Smooth muscle cell (in vitro differentiated cells): ENCODE data around the gene TMEM175. TPM values are rescaled to one million over a fixed set of nuclear protein-coding genes. Genes with fewer than 3 reads are reported as not detected.

Experiments
- DNase-seq: peaks from one replicate; lab custom pipeline; 2025; ENCODE audit not compliant: unreplicated experiment; lab: John Stamatoyannopoulos, UW
- H2AFZ ChIP-seq: fragments of 200-600 bp; sonication (generic); 2 replicates; pipeline ENCODE4 v1.6.0; 2016; ENCODE audit warnings: antibody characterized with exemption, low read depth, mild to moderate bottlenecking
- H3F3A ChIP-seq: fragments of 200-600 bp; sonication (generic); 2 replicates; pipeline ENCODE4 v1.6.0; 2017; ENCODE audit warnings: antibody characterized with exemption, low read depth
- H3K27ac ChIP-seq: fragments of 200-600 bp; sonication (generic); 2 replicates; pipeline ENCODE4 v1.5.1; 2016; ENCODE audit warnings: low read depth, mild to moderate bottlenecking
- H3K27me3 ChIP-seq: fragments of 200-600 bp; sonication (generic); 2 replicates; pipeline ENCODE4 v1.6.1; 2016; ENCODE audit warnings: low read depth, mild to moderate bottlenecking
- H3K36me3 ChIP-seq: fragments of 200-600 bp; sonication (generic); 2 replicates; pipeline ENCODE4 v1.5.1; 2016; ENCODE audit warnings: low read depth
- H3K4me1 ChIP-seq: fragments of 200-600 bp; sonication (generic); 2 replicates; pipeline ENCODE4 v1.5.1; 2016; ENCODE audit warnings: low read depth
- H3K4me2 ChIP-seq: fragments of 200-600 bp; sonication (generic); 2 replicates; pipeline ENCODE4 v1.6.0; 2016; ENCODE audit warnings: mild to moderate bottlenecking
- H3K4me3 ChIP-seq: fragments of 200-600 bp; sonication (generic); 2 replicates; pipeline ENCODE4 v1.5.1; 2016; ENCODE audit warnings: mild to moderate bottlenecking
- H3K79me2 ChIP-seq: fragments of 200-600 bp; sonication (generic); 2 replicates; pipeline ENCODE4 v1.6.0; 2016; ENCODE audit warnings: low read depth, mild to moderate bottlenecking
- H3K9ac ChIP-seq: fragments of 200-600 bp; sonication (generic); 2 replicates; pipeline ENCODE4 v1.6.0; 2016; ENCODE audit warnings: low read depth
- H3K9me3 ChIP-seq: fragments of 200-600 bp; sonication (generic); replicated peaks from 2 replicates; pipeline ENCODE4 v1.5.1; 2016; ENCODE audit warnings: low read depth
- H4K20me1 ChIP-seq: fragments of 200-600 bp; sonication (generic); 2 replicates; pipeline ENCODE4 v1.6.0; 2016; ENCODE audit warnings: low read depth
- WGBS: methylation state at CpG from one replicate; pipeline ENCODE4 v1.1.7; 2016; ENCODE audit warnings: low lambda C conversion rate; 5-methylcytosine and 5-hydroxymethylcytosine counted together
- polyA plus RNA-seq: library from polyadenylated mRNA; unstranded; fragments of >200 nt; fragmentation: Nextera tagmentation; extraction: Ambion mirVana; gene quantifications from 2 replicates; pipeline ENCODE4 v1.2.1, GENCODE V29; 2016
- total RNA-seq: library from RNA; depleted of rRNA; stranded (reverse); fragments of >200 nt; gene quantifications from 2 replicates; pipeline ENCODE4 v1.2.3, GENCODE V29; 2014
- TF ChIP-seq, protein P1 (sequence below): fragments of 200-600 bp; sonication (generic); IDR thresholded peaks from 2 replicates; pipeline ENCODE4 v1.5.1; 2017; ENCODE audit warnings: borderline replicate concordance, mild to moderate bottlenecking, antibody characterized with exemption; ENCODE audit not compliant: insufficient read depth, poor library complexity, severe bottlenecking

The TMEM175 gene
- total and polyA plus RNA-seq, 2 experiments from 2014 or later = 20.6 to 27.6 TPM

DNA sequence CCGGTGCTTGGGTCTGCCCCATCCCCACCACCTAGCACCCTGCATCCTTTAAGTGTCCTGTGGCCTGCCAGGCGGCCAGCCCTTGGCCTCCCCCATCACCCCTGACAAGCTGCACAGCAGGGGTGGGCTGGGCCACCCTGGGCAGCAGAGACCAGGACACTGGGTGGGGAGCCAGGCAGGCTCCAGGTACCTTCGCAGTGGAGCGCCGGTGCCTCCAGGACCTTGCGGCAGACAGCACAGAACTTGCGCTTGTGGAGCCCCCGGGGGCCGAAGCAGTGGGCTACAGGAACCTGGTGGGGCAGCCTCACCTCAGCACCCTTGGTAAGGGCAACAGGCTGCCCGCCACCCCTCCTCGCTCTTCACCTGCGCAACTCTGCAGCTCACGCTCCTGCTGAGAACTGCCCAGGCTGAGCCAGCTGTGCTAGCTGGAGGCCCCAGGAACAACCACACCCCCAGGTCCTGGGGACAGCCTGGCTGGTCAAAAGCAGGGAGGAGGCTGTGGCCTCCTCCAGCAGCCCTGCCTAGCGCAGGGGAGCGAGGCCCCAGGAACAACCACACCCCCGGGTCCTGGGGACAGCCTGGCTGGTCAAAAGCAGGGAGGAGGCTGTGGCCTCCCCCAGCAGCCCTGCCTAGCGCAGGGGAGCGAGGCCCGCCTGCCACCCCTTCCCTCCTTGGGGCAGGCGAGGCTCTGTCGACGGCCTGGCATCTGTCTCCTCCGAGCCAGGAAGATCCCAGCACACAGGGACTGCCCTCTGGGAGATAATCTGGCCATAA is 36.5 kb downstream of the TMEM175 start:
- peaks cover 5% of the 10 kb centered on the region for H3K4me1 ChIP-seq
- H3F3A ChIP-seq = no peaks in the 10 kb centered on the region
- no peak overlapping the region for H3K9ac ChIP-seq
- H3K36me3 ChIP-seq = no peaks in the 10 kb centered on the region
- TF ChIP-seq, protein P1, sequence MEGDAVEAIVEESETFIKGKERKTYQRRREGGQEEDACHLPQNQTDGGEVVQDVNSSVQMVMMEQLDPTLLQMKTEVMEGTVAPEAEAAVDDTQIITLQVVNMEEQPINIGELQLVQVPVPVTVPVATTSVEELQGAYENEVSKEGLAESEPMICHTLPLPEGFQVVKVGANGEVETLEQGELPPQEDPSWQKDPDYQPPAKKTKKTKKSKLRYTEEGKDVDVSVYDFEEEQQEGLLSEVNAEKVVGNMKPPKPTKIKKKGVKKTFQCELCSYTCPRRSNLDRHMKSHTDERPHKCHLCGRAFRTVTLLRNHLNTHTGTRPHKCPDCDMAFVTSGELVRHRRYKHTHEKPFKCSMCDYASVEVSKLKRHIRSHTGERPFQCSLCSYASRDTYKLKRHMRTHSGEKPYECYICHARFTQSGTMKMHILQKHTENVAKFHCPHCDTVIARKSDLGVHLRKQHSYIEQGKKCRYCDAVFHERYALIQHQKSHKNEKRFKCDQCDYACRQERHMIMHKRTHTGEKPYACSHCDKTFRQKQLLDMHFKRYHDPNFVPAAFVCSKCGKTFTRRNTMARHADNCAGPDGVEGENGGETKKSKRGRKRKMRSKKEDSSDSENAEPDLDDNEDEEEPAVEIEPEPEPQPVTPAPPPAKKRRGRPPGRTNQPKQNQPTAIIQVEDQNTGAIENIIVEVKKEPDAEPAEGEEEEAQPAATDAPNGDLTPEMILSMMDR = no peak
- no peaks in the 10 kb centered on the region for H3K9me3 ChIP-seq
- H3K27ac ChIP-seq = no peak overlapping the region
- peaks cover 44% of the 10 kb centered on the region for H4K20me1 ChIP-seq
- H3K27me3 ChIP-seq = peaks cover 5% of the 10 kb centered on the region
- H2AFZ ChIP-seq = no peak overlapping the region
- H3K4me3 ChIP-seq = no peak overlapping the region
- WGBS = 86% methylated on average over 23 of the region's 23 CpGs
- no peak for DNase-seq
- peaks cover 7% of the 10 kb centered on the region for H3K79me2 ChIP-seq
- no peak overlapping the region for H3K4me2 ChIP-seq

DNA sequence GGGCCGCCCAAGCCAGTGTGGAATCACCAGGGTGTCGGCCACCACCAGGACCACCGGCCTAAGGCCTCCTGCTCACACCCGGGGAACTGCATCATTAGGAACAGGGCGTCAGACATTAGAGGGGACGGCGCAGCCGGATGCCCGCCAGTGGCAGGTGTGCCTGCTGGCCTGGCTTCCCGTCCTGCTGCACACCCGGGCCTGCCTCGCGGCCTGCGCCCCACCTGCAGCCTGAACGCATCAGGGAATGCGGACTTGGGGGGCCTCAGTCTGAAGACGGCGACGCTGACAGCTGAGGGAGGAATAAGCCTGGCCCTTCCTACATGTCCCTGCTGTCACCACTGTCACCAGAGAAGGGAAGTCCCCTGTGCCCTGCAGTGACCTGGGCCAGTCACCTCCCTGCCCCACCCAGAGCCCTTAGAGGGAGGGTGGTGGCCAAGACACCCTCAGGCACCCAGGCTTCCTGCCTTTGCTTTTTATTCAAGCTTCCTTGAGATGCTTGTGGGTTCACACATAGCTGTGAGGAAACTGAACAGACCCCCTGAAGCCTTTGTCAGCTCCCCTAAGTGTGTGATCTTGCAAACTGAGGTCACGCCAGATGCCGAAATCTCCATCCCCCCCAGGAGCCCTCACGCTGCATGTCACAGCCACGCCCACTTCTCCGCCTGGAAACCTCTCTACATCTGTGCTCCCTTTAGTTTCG is 37.9 kb downstream of the TMEM175 start:
- H3K4me3 ChIP-seq = no peak overlapping the region
- H2AFZ ChIP-seq = no peak overlapping the region
- DNase-seq = no peak
- no peaks in the 10 kb centered on the region for H3K36me3 ChIP-seq
- H3K4me2 ChIP-seq = no peak overlapping the region
- peaks cover 5% of the 10 kb centered on the region for H3K27me3 ChIP-seq
- TF ChIP-seq, protein P1 = no peak
- no peaks in the 10 kb centered on the region for H3F3A ChIP-seq
- no peak overlapping the region for H3K27ac ChIP-seq
- H4K20me1 ChIP-seq = peaks cover 44% of the 10 kb centered on the region
- 93% methylated on average over 25 of the region's 25 CpGs for WGBS
- peaks cover 7% of the 10 kb centered on the region for H3K79me2 ChIP-seq
- H3K9me3 ChIP-seq = no peaks in the 10 kb centered on the region
- no peak overlapping the region for H3K9ac ChIP-seq
- peaks cover 5% of the 10 kb centered on the region for H3K4me1 ChIP-seq

DNA sequence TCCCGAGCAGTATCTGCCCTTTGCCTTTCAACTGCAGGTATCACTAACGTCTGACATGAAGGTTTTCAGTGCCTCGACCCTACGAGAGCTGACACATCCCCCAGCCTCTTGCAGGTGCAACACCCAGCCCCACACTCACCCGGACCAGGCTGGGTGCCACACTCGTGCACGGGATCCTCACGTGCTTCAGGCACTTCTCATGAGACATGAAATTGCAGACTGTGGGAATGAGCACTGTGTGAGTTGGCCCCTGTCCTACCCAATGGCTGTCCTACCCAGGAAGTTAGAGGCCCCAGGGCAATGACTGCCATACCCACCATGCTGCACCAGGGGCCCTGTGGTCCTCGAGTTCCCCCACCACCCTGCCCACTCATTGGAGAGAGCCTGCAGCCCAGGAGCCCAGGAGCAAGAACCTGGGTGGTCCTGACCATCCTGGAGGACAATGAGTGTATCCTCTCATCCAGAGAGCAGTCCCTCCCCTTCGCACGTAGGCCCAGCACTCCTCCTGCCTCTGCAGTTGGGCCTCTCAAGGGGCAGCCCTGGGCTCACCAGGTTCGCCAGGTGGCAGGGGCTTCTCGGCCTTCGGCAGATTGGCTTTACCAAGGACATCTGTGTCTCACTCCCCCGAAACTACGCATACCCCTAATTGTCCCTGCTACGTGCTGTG is 38.7 kb downstream of the TMEM175 start:
- WGBS = 91% methylated on average over 17 of the region's 17 CpGs
- no peaks in the 10 kb centered on the region for H3K9me3 ChIP-seq
- H3K36me3 ChIP-seq = no peaks in the 10 kb centered on the region
- H3F3A ChIP-seq = no peaks in the 10 kb centered on the region
- H3K4me2 ChIP-seq = no peak overlapping the region
- H3K9ac ChIP-seq = no peak overlapping the region
- peaks cover 7% of the 10 kb centered on the region for H3K79me2 ChIP-seq
- H3K4me1 ChIP-seq = peaks cover 5% of the 10 kb centered on the region
- peaks cover 5% of the 10 kb centered on the region for H3K27me3 ChIP-seq
- TF ChIP-seq, protein P1 = no peak
- no peak overlapping the region for H3K4me3 ChIP-seq
- peaks cover 44% of the 10 kb centered on the region for H4K20me1 ChIP-seq
- H3K27ac ChIP-seq = no peak overlapping the region
- DNase-seq = no peak
- H2AFZ ChIP-seq = no peak overlapping the region
